ENCODE results near the gene TLR9.

DNA sequence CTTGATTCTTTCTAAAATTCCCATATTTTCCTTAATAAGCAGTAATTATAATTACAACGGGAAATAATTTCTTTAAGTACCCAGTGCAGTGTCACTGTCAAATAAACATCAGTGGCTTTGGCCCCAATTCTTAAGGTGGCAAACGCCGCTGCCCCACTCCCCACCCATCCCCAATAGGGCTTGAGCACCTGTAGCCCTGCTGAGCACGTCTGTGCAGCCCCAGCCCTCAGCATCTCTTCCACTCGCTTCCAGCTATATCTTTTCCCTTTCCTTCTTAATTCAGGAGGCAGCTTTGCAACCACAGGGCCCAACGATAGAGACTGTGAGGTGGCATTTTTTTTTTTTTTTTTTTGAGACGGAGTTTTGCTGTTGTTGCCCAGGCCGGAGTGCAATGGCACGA, 29.2 kb upstream of the TLR9 start:
- TF ChIP-seq, protein P1, sequence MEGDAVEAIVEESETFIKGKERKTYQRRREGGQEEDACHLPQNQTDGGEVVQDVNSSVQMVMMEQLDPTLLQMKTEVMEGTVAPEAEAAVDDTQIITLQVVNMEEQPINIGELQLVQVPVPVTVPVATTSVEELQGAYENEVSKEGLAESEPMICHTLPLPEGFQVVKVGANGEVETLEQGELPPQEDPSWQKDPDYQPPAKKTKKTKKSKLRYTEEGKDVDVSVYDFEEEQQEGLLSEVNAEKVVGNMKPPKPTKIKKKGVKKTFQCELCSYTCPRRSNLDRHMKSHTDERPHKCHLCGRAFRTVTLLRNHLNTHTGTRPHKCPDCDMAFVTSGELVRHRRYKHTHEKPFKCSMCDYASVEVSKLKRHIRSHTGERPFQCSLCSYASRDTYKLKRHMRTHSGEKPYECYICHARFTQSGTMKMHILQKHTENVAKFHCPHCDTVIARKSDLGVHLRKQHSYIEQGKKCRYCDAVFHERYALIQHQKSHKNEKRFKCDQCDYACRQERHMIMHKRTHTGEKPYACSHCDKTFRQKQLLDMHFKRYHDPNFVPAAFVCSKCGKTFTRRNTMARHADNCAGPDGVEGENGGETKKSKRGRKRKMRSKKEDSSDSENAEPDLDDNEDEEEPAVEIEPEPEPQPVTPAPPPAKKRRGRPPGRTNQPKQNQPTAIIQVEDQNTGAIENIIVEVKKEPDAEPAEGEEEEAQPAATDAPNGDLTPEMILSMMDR (IDR thresholded peaks at IDR 0.05), result no peak
- TF ChIP-seq POLR2A (IDR thresholded peaks at IDR 0.05), result no peak
